Fibroblast of skin of abdomen (primary cell): ENCODE results near the gene PMS2. TPM values are rescaled to one million over a fixed set of nuclear protein-coding genes. Genes with fewer than 3 reads are reported as not detected.
"Not testable (repeated sequence)": the region's sequence is repeated elsewhere in the genome, so short reads cannot be mapped to it uniquely, and the experiment has no call there.

Source experiments
- DNase-seq: peaks from one replicate; pipeline ENCODE4 v3.0.0-alpha.2; 2013
- polyA plus RNA-seq, 2 experiments: library from polyadenylated mRNA; unstranded; fragments of 120-200 nt; gene quantifications; one replicate each; pipeline ENCODE4 v1.2.1, GENCODE V29; 2013; ENCODE audit not compliant: insufficient read length in 2 of 2

Gene PMS2
- 11.8 TPM for polyA plus RNA-seq (2013, experiment 1 of 2; ENCODE audit: insufficient read length)
- polyA plus RNA-seq (2013, experiment 2 of 2; ENCODE audit: insufficient read length): 12.6 TPM

GRCh38 chr7:6008668-6009611 lies at the start of gene PMS2, which contains the start of gene AIMP2:
Gene PMS2, minus strand, starts transcription at chr7:6009049. Its CDS starts 30 bp downstream, at chr7:6009019.
Gene AIMP2, plus strand, starts transcription at chr7:6009272. Its CDS starts 92 bp downstream, at chr7:6009364.
- peak; percentile 98 for DNase-seq

- no peak for DNase-seq
Measured at GRCh38 chr7:6057316-6058129, 48.7 kb upstream of the PMS2 start.

GRCh38 chr7:6056616-6057015 lies 47.8 kb upstream of the PMS2 start:
- DNase-seq: no peak

- DNase-seq: not testable (repeated sequence)
Measured at GRCh38 chr7:6051185-6051584, 42.3 kb upstream of the PMS2 start.

- DNase-seq: no peak
Measured at GRCh38 chr7:6049780-6050179, 40.9 kb upstream of the PMS2 start.

- DNase-seq: no peak
Measured at GRCh38 chr7:6035686-6036085, 26.8 kb upstream of the PMS2 start.

GRCh38 chr7:6035165-6035564 lies 26.3 kb upstream of the PMS2 start:
- DNase-seq: no peak

- DNase-seq: no peak
Measured at GRCh38 chr7:6032641-6033040, 23.8 kb upstream of the PMS2 start.

- DNase-seq: no peak
Measured at GRCh38 chr7:6032167-6032566, 23.3 kb upstream of the PMS2 start.

GRCh38 chr7:6031567-6031966 lies 22.7 kb upstream of the PMS2 start:
- no peak for DNase-seq

GRCh38 chr7:6030988-6031387 lies 22.1 kb upstream of the PMS2 start, which contains the start of gene ANKRD61:
Gene ANKRD61, plus strand, starts transcription at chr7:6031376. Its CDS starts 0 bp downstream, at chr7:6031376.
- DNase-seq: no peak

- DNase-seq: no peak
Measured at GRCh38 chr7:6028563-6028962, 19.7 kb upstream of the PMS2 start.

GRCh38 chr7:6027806-6028365 lies 19.0 kb upstream of the PMS2 start:
- no peak for DNase-seq

GRCh38 chr7:6026820-6027311 lies 18.0 kb upstream of the PMS2 start:
- DNase-seq: no peak

GRCh38 chr7:6026011-6026819 lies 17.4 kb upstream of the PMS2 start:
- no peak for DNase-seq

GRCh38 chr7:6023974-6024435 lies 15.2 kb upstream of the PMS2 start:
- DNase-seq: no peak

- DNase-seq: no peak
Measured at GRCh38 chr7:6022707-6023106, 13.9 kb upstream of the PMS2 start.

- DNase-seq: no peak
Measured at GRCh38 chr7:6020371-6021286, 11.8 kb upstream of the PMS2 start.

GRCh38 chr7:6016653-6016966 lies 7.8 kb upstream of the PMS2 start:
- DNase-seq: no peak

- DNase-seq: peak; percentile 96
Measured at GRCh38 chr7:6015917-6016652, 7.2 kb upstream of the PMS2 start.
